MM.1S (cell line): ENCODE results near the gene C19orf81.

Experiments used
- CTCF ChIP-seq: fragments of 300-600 bp; sonication (generic); IDR thresholded peaks from 2 replicates; pipeline ENCODE4 v1.5.1; 2016; ENCODE audit warnings: antibody characterized with exemption, low read length, mixed read lengths
- EZH2 ChIP-seq: fragments of 300-600 bp; sonication (generic); optimal IDR thresholded peaks from 2 replicates; pipeline ENCODE3; 2017; ENCODE audit warnings: low read depth, mild to moderate bottlenecking, antibody characterized with exemption, low read length, mixed read lengths

DNA sequence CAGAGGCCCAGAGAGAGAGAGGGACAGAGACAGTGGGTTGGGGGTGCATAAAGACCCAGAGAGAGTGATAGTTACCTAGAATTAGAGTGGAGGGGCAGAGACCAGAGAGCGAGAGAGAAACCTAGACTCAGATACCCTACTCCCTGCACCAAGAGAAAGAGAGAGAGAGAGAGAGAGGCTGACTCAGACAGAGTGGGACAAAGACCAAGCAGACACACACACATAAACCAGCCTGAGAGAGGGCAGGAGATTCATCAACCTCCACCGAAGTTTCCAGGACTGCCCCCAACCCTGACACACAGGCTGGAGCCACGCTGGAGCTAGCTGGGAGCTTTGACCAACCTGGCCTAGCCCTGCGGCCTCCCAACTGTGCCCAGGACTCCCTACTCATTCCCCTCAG is 22.4 kb upstream of the C19orf81 start:
- TF ChIP-seq EZH2, result no peak
- TF ChIP-seq CTCF, result no peak
